ENCODE measurements around the gene JUNB.

The JUNB gene

DNA sequence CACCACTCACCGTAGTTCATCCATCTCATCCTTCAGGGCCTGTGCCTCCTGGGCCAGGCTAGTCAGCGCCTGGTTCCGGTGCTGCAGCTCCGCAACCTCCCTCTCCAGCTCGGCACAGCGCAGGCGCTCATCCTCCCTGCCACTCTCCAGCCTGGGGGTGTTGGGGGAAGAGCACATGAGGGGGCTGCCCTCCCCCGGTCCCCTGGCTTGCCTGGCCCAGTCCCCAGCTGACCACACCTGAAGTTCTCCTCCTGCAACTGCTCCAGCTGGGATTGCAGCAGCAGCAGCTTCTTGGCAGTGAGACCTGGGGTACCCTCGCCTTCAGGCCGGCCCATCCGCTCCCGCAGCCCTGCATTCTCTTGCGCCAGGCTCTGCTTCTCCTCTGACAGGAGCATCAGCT lies 20.4 kb upstream of the JUNB start:
- Histone ChIP-seq H3K4me1 (peaks cover 4% of the 10 kb centered on the region), H3K9ac (no peak overlapping the region), H3K27ac (no peak overlapping the region), H2AFZ (no peak overlapping the region), H3K4me3 (ENCODE audit: low read depth, low read length) (no peak overlapping the region), H3K9me3 (ENCODE audit: control insufficient read depth, low read length) (no peaks in the 10 kb centered on the region), H3K79me2 (peaks cover 2% of the 10 kb centered on the region), H3K36me3 (ENCODE audit: control insufficient read depth, insufficient read depth, low read length) (no peaks in the 10 kb centered on the region), H3K27me3 (ENCODE audit: control insufficient read depth, insufficient read depth, low read length) (no peaks in the 10 kb centered on the region), H3K4me2 (ENCODE audit: low read length) (no peak overlapping the region)
- TF ChIP-seq, protein P1, sequence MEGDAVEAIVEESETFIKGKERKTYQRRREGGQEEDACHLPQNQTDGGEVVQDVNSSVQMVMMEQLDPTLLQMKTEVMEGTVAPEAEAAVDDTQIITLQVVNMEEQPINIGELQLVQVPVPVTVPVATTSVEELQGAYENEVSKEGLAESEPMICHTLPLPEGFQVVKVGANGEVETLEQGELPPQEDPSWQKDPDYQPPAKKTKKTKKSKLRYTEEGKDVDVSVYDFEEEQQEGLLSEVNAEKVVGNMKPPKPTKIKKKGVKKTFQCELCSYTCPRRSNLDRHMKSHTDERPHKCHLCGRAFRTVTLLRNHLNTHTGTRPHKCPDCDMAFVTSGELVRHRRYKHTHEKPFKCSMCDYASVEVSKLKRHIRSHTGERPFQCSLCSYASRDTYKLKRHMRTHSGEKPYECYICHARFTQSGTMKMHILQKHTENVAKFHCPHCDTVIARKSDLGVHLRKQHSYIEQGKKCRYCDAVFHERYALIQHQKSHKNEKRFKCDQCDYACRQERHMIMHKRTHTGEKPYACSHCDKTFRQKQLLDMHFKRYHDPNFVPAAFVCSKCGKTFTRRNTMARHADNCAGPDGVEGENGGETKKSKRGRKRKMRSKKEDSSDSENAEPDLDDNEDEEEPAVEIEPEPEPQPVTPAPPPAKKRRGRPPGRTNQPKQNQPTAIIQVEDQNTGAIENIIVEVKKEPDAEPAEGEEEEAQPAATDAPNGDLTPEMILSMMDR (IDR thresholded peaks at IDR 0.05), result no peak

DNA sequence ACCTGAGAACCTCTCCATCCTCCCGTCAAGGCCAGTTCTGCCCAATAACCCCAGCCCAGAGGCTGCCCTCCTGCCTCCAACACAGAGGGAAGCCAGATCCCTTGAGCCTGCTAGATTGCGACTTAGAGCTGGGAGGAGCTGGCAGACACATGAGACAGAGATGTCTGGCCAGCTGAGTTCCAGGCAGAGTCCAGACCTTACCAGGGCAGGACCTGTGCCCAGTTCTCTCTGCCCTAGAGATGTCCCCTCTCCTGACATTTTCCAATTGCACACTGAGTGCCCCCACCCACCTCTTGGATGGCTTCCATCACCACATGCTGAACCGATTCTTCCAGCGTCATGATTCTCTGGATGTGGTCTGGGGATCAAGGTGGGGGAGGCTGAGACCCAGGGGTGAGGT lies 19.0 kb upstream of the JUNB start:
- Histone ChIP-seq H3K27me3 (ENCODE audit: control insufficient read depth, insufficient read depth, low read length) (no peaks in the 10 kb centered on the region), H3K9ac (no peak overlapping the region), H3K36me3 (ENCODE audit: control insufficient read depth, insufficient read depth, low read length) (no peaks in the 10 kb centered on the region), H2AFZ (no peak overlapping the region), H3K79me2 (peaks cover 2% of the 10 kb centered on the region), H3K4me1 (peaks cover 6% of the 10 kb centered on the region), H3K4me2 (ENCODE audit: low read length) (no peak overlapping the region), H3K27ac (no peak overlapping the region), H3K9me3 (ENCODE audit: control insufficient read depth, low read length) (no peaks in the 10 kb centered on the region), H3K4me3 (ENCODE audit: low read depth, low read length) (no peak overlapping the region)
- TF ChIP-seq, protein P1 (IDR thresholded peaks at IDR 0.05), result no peak

DNA sequence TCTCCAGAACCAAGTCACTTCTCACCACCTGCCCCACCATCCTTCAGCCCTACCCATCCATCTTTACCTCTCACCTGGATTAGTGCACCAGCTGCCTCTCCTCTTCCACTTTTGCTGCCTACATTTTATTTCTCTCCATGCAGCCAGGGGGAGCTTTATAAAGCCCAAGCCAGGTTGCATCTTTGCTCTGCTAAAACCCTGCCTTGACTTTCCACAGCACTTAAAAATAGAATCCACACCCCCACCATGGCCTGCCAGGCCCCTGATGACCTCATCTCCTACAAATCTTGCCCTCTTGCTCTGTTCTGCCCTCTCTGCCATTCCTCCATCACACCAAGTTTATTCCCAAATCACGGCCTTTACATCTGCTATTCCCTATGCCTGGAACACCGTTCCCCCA lies 17.7 kb upstream of the JUNB start:
- H2AFZ ChIP-seq, result no peak overlapping the region

DNA sequence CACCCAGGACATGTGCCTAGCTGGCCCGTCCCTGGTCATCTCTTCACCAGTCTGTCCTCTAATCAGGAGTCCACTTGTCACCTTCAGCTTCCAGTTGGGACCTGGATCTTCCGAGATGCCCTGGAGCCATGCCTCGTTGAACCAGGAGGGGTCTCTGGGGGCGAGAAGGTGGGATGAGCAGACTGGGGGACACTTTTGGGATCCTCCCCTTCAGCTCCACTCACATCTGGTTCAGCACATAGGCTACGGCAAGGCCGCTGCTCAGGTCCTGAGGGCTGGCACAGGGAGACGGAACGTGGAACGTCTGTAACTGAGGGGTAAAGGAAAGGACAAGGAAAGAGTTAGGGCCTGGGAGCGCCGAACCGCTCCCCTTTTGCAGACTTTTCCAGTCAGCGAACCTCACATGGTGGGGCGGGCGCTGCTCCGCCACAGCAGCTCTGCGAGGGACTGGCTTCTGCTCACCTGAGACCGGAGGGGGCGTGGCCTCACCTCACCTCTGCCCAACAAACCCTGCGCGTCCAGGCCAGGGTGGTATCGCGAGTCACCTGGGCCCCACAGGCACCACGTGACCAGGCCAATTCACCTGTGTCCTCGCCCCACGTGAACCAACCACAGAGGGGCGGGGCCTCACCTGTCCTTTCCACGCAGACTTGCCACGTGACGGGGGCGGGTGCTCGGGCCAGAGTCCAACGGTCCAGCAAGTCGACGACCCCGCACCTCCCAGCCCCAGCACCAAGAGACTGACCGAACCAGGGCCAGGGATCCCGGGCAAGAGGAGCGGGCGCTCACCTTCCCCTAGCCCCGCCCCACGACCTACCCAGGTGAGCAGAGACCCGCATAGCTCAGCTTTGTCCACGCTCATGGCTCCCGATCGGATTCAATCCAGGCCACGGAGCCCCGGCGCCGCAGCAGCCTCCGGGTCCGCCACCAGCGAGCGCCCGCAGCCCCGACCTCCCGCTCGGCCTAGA lies 16.4 kb upstream of the JUNB start, which contains the start of gene HOOK2:
TSS of gene HOOK2 (minus strand) at position 965 of the 968 bp plus-strand sequence. CDS start at position 862, 103 bp downstream.
- Histone ChIP-seq H3K4me3 (ENCODE audit: low read depth, low read length) (peak within 1 kb of the TSS; percentile 75), H3K27ac (peak within 1 kb of the TSS; percentile 99), H3K79me2 (peaks cover 2% of the 10 kb centered on the region), H3K27me3 (ENCODE audit: control insufficient read depth, insufficient read depth, low read length) (no peaks in the 10 kb centered on the region), H3K9ac (peak within 1 kb of the TSS; percentile 55), H2AFZ (peak within 1 kb of the TSS; percentile 81), H3K4me1 (peaks cover 16% of the 10 kb centered on the region), H3K9me3 (ENCODE audit: control insufficient read depth, low read length) (no peaks in the 10 kb centered on the region), H3K4me2 (ENCODE audit: low read length) (peak within 1 kb of the TSS; percentile 78), H3K36me3 (ENCODE audit: control insufficient read depth, insufficient read depth, low read length) (no peaks in the 10 kb centered on the region)
- TF ChIP-seq, protein P1 (IDR thresholded peaks at IDR 0.05), result no peak

More for the DNA sequence above, 17.7 kb upstream of the JUNB start:
- Histone ChIP-seq H3K27ac (no peak overlapping the region), H3K9ac (no peak overlapping the region), H3K4me2 (ENCODE audit: low read length) (no peak overlapping the region), H3K9me3 (ENCODE audit: control insufficient read depth, low read length) (no peaks in the 10 kb centered on the region), H3K36me3 (ENCODE audit: control insufficient read depth, insufficient read depth, low read length) (no peaks in the 10 kb centered on the region), H3K4me3 (ENCODE audit: low read depth, low read length) (no peak overlapping the region), H3K27me3 (ENCODE audit: control insufficient read depth, insufficient read depth, low read length) (no peaks in the 10 kb centered on the region), H3K79me2 (peaks cover 2% of the 10 kb centered on the region), H3K4me1 (peaks cover 12% of the 10 kb centered on the region)
- TF ChIP-seq, protein P1 (IDR thresholded peaks at IDR 0.05), result peak; percentile 16
